ENCODE measurements around the gene SERPINB2. TPM values are rescaled to one million over a fixed set of nuclear protein-coding genes. Genes with fewer than 3 reads are reported as not detected.

Gene SERPINB2
- total and polyA plus RNA-seq, 2 donors (not counting 1 experiment from before 2014, with no cell fraction given): 0.25 to 1.4 TPM

GRCh38 chr18:63922049-63922448, 34.5 kb downstream of the SERPINB2 start:
- H3K9me3 Mint-ChIP-seq (ENCODE audit: insufficient read depth): no peaks in the 10 kb centered on the region
- H3K9me3 ChIP-seq (ENCODE audit: control extremely low read depth in 1 of 3, control insufficient read depth in 2 of 3, insufficient read depth in 1 of 3, low read length in 2 of 3): no peaks in the 10 kb centered on the region
- H4K20me1 ChIP-seq (ENCODE audit: control insufficient read depth, insufficient read depth, low read length, poor library complexity, severe bottlenecking): no peaks in the 10 kb centered on the region
- no peak overlapping the region for H3K27ac Mint-ChIP-seq
- POLR2A ChIA-PET: no interaction called here
- DNase-seq: no peak
- H3K4me2 ChIP-seq (replicated peaks; ENCODE audit: low read depth, low read length, poor library complexity, severe bottlenecking): no peak overlapping the region
- peaks cover 0 to 3% (median 0%) of the 10 kb centered on the region in 4 experiments for H3K27me3 ChIP-seq (replicated peaks in 1 of 4; ENCODE audit: control extremely low read depth in 1 of 4, control insufficient read depth in 3 of 4, insufficient read depth in 4 of 4, low read length in 3 of 4)
- intact Hi-C loops (cut with micrococcal nuclease): no loop called here
- no peak overlapping the region for H3K4me3 Mint-ChIP-seq
- H3K27ac ChIP-seq (ENCODE audit: low read length in 2 of 2): no peak overlapping the region
- no peaks in the 10 kb centered on the region for H3K4me1 ChIP-seq (ENCODE audit: control insufficient read depth in 2 of 2, insufficient read depth in 2 of 2, low read length in 2 of 2)
- no peak for TF ChIP-seq EZH2 (IDR thresholded peaks at IDR 0.05; ENCODE audit: borderline replicate concordance, insufficient read depth, low read depth, low read length, poor library complexity, severe bottlenecking)
- TF ChIP-seq, protein P1, sequence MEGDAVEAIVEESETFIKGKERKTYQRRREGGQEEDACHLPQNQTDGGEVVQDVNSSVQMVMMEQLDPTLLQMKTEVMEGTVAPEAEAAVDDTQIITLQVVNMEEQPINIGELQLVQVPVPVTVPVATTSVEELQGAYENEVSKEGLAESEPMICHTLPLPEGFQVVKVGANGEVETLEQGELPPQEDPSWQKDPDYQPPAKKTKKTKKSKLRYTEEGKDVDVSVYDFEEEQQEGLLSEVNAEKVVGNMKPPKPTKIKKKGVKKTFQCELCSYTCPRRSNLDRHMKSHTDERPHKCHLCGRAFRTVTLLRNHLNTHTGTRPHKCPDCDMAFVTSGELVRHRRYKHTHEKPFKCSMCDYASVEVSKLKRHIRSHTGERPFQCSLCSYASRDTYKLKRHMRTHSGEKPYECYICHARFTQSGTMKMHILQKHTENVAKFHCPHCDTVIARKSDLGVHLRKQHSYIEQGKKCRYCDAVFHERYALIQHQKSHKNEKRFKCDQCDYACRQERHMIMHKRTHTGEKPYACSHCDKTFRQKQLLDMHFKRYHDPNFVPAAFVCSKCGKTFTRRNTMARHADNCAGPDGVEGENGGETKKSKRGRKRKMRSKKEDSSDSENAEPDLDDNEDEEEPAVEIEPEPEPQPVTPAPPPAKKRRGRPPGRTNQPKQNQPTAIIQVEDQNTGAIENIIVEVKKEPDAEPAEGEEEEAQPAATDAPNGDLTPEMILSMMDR (IDR thresholded peaks at IDR 0.05): no peak
- no peaks in the 10 kb centered on the region for H3K36me3 ChIP-seq (replicated peaks in 1 of 2; ENCODE audit: control extremely low read depth in 1 of 2, control insufficient read depth in 1 of 2, extremely low read depth in 1 of 2, insufficient read depth in 2 of 2, low read length in 1 of 2)
- peaks cover 46% of the 10 kb centered on the region for H3K27me3 Mint-ChIP-seq
- H3K4me3 ChIP-seq (ENCODE audit: control extremely low read depth in 1 of 5, extremely low read depth in 1 of 5, insufficient read depth in 1 of 5, low read depth in 2 of 5, low read length in 4 of 5): no peak overlapping the region
- H3K9ac ChIP-seq (ENCODE audit: low read length): no peak overlapping the region
- no peak overlapping the region for H2AFZ ChIP-seq (ENCODE audit: insufficient read depth, low read depth, low read length, poor library complexity, severe bottlenecking)
- ATAC-seq (ENCODE audit: low read depth): no peak
- CTCF ChIA-PET: interaction anchor here (1.2 kb wide), 1 partner anchor 14 kb away, joined by 4 read pairs; no protein-coding TSS in a partner anchor
- H3K79me2 ChIP-seq (ENCODE audit: control insufficient read depth, insufficient read depth, low read length): no peaks in the 10 kb centered on the region
- H3K4me1 Mint-ChIP-seq: no peaks in the 10 kb centered on the region
- WGBS (ENCODE audit: insufficient coverage): no CpG with 5 or more reads among the region's 2 CpGs

DNA sequence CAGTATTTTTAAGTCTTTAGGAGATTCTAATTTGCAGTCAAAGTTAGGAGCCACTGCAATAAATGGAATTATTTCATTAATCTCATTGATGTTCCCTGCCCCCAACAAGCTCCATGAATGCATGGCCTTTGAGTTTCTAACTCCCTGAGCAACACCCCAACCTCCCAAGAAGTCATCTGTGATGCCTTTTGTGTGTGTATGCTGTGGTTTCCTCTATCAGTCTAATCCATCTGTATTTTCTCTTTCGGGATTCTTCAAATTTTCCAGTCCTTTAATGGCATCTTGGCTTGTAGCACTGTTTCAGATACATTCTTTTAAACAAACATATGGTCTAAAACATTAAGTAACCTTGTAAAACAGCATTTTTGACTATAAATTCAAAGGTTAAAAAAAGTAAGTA, 37.0 kb downstream of the SERPINB2 start:
- POLR2A ChIA-PET: no interaction called here
- intact Hi-C loops (cut with micrococcal nuclease): no loop called here
- no peaks in the 10 kb centered on the region for H3K79me2 ChIP-seq (ENCODE audit: control insufficient read depth, insufficient read depth, low read length)
- no peaks in the 10 kb centered on the region for H3K4me1 ChIP-seq (ENCODE audit: control insufficient read depth in 2 of 2, insufficient read depth in 2 of 2, low read length in 2 of 2)
- Mint-ChIP-seq H3K9me3 (ENCODE audit: insufficient read depth) (no peaks in the 10 kb centered on the region), H3K4me3 (no peak overlapping the region), H3K27ac (no peak overlapping the region), H3K4me1 (peaks cover 2% of the 10 kb centered on the region), H3K27me3 (peaks cover 45% of the 10 kb centered on the region)
- no peak overlapping the region for H3K4me2 ChIP-seq (replicated peaks; ENCODE audit: low read depth, low read length, poor library complexity, severe bottlenecking)
- CTCF ChIA-PET: no interaction called here
- ATAC-seq (ENCODE audit: low read depth) (no peak), DNase-seq (no peak)
- no peak overlapping the region for H3K9ac ChIP-seq (ENCODE audit: low read length)
- no peaks in the 10 kb centered on the region for H3K36me3 ChIP-seq (replicated peaks in 1 of 2; ENCODE audit: control extremely low read depth in 1 of 2, control insufficient read depth in 1 of 2, extremely low read depth in 1 of 2, insufficient read depth in 2 of 2, low read length in 1 of 2)
- TF ChIP-seq EZH2 (IDR thresholded peaks at IDR 0.05; ENCODE audit: borderline replicate concordance, insufficient read depth, low read depth, low read length, poor library complexity, severe bottlenecking): no peak
- TF ChIP-seq, protein P1 (IDR thresholded peaks at IDR 0.05): no peak
- WGBS (ENCODE audit: insufficient coverage): no CpG with 5 or more reads among the region's 1 CpG
- H3K9me3 ChIP-seq (ENCODE audit: control extremely low read depth in 1 of 3, control insufficient read depth in 2 of 3, insufficient read depth in 1 of 3, low read length in 2 of 3): no peaks in the 10 kb centered on the region
- H3K27ac ChIP-seq (ENCODE audit: low read length in 2 of 2): no peak overlapping the region
- H4K20me1 ChIP-seq (ENCODE audit: control insufficient read depth, insufficient read depth, low read length, poor library complexity, severe bottlenecking): no peaks in the 10 kb centered on the region
- H3K4me3 ChIP-seq (ENCODE audit: control extremely low read depth in 1 of 5, extremely low read depth in 1 of 5, insufficient read depth in 1 of 5, low read depth in 2 of 5, low read length in 4 of 5): no peak overlapping the region
- H2AFZ ChIP-seq (ENCODE audit: insufficient read depth, low read depth, low read length, poor library complexity, severe bottlenecking): no peak overlapping the region
- peaks cover 0 to 3% (median 0%) of the 10 kb centered on the region in 4 experiments for H3K27me3 ChIP-seq (replicated peaks in 1 of 4; ENCODE audit: control extremely low read depth in 1 of 4, control insufficient read depth in 3 of 4, insufficient read depth in 4 of 4, low read length in 3 of 4)
